Stimulated activated naive CD4-positive, alpha-beta T cell (primary cell): ENCODE data around the gene MAP1LC3B2.

Experiments
- DNase-seq, 6 experiments: peaks; one replicate each; lab custom pipeline; 2025; lab: John Stamatoyannopoulos, UW

Gene MAP1LC3B2

GRCh38 chr12:116559162-116559935, at the start of gene MAP1LC3B2:
MAP1LC3B2 (plus strand) TSS chr12:116559381; CDS start chr12:116575943, 16,562 bp downstream.
- peak; percentile 46 to 86 (median 72) for DNase-seq

GRCh38 chr12:116513944-116514343, 45.2 kb upstream of the MAP1LC3B2 start:
- DNase-seq, result no peak

- DNase-seq, result no peak
These were observed 43.5 kb upstream of the MAP1LC3B2 start for GRCh38 chr12:116515684-116516083.

- DNase-seq, result no peak
These were observed 42.5 kb upstream of the MAP1LC3B2 start for GRCh38 chr12:116516657-116517056.

GRCh38 chr12:116517431-116518045, 41.6 kb upstream of the MAP1LC3B2 start:
- no peak for DNase-seq

GRCh38 chr12:116520225-116520760, 38.9 kb upstream of the MAP1LC3B2 start:
- DNase-seq, result no peak

- no peak for DNase-seq
These were observed 38.2 kb upstream of the MAP1LC3B2 start for GRCh38 chr12:116520801-116521471.

- no peak for DNase-seq
These were observed 34.9 kb upstream of the MAP1LC3B2 start for GRCh38 chr12:116524311-116524710.

- no peak for DNase-seq
These were observed 34.2 kb upstream of the MAP1LC3B2 start for GRCh38 chr12:116524964-116525379.

- no peak for DNase-seq
These were observed 33.7 kb upstream of the MAP1LC3B2 start for GRCh38 chr12:116525418-116526001.

GRCh38 chr12:116528065-116528464, 31.1 kb upstream of the MAP1LC3B2 start:
- no peak for DNase-seq

- DNase-seq, result no peak
These were observed 30.7 kb upstream of the MAP1LC3B2 start for GRCh38 chr12:116528498-116528897.

- DNase-seq, result no peak
These were observed 30.1 kb upstream of the MAP1LC3B2 start for GRCh38 chr12:116529048-116529447.

GRCh38 chr12:116529686-116530085, 29.5 kb upstream of the MAP1LC3B2 start:
- DNase-seq, result no peak

GRCh38 chr12:116532428-116532827, 26.8 kb upstream of the MAP1LC3B2 start:
- no peak for DNase-seq

GRCh38 chr12:116532986-116533342, 26.2 kb upstream of the MAP1LC3B2 start:
- DNase-seq, result no peak

GRCh38 chr12:116533343-116534251, 25.6 kb upstream of the MAP1LC3B2 start:
- DNase-seq, result peak; percentile 39 to 79 (median 66)

GRCh38 chr12:116534311-116535121, 24.7 kb upstream of the MAP1LC3B2 start:
- peak in 2 of 6 experiments; percentile 8 to 21 for DNase-seq

GRCh38 chr12:116535241-116535640, 23.9 kb upstream of the MAP1LC3B2 start:
- peak in 1 of 6 experiments; percentile 4 for DNase-seq
